ENCODE measurements around the gene ETV2.

DNA sequence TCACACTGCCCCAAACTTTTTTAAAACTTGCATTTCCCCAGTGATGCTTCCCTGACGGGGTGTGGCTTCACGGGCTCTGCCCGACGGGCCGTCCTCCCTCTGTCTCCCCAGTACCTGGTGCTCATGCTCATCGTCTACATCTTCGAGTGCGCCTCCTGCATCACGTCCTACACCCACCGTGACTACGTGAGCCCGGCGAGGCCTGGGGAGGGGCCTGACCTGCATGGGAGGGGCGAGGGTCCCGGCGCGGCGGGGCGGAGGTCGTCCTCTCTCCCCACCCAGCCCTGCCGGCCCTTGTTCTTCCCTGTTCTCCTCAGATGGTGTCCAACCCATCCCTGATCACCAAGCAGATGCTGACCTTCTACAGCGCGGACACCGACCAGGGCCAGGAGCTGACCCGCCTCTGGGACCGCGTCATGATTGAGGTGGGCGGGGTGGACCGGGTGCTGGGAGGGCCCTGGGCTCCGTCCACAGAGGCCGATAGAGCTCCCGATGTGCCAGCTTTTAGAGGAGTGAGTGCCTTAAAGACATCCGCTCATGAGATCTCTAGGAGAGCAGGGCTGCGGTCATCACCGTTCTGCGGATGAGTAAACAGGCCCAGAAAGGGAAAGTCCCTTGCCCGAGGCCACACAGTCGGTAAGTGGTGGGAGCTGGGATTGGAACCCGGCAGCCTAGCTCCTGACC, 31.7 kb downstream of the ETV2 start:
- no peak for TF ChIP-seq CTCF (IDR thresholded peaks at IDR 0.05; ENCODE audit: low read depth, low read length, missing input control)
- TF ChIP-seq, protein P1, sequence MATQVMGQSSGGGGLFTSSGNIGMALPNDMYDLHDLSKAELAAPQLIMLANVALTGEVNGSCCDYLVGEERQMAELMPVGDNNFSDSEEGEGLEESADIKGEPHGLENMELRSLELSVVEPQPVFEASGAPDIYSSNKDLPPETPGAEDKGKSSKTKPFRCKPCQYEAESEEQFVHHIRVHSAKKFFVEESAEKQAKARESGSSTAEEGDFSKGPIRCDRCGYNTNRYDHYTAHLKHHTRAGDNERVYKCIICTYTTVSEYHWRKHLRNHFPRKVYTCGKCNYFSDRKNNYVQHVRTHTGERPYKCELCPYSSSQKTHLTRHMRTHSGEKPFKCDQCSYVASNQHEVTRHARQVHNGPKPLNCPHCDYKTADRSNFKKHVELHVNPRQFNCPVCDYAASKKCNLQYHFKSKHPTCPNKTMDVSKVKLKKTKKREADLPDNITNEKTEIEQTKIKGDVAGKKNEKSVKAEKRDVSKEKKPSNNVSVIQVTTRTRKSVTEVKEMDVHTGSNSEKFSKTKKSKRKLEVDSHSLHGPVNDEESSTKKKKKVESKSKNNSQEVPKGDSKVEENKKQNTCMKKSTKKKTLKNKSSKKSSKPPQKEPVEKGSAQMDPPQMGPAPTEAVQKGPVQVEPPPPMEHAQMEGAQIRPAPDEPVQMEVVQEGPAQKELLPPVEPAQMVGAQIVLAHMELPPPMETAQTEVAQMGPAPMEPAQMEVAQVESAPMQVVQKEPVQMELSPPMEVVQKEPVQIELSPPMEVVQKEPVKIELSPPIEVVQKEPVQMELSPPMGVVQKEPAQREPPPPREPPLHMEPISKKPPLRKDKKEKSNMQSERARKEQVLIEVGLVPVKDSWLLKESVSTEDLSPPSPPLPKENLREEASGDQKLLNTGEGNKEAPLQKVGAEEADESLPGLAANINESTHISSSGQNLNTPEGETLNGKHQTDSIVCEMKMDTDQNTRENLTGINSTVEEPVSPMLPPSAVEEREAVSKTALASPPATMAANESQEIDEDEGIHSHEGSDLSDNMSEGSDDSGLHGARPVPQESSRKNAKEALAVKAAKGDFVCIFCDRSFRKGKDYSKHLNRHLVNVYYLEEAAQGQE (IDR thresholded peaks at IDR 0.05) = no peak
- no peak for TF ChIP-seq YY1 (IDR thresholded peaks at IDR 0.05)
- no peak for TF ChIP-seq TAF1 (conservative IDR thresholded peaks at IDR 0.05)
- TF ChIP-seq, protein P2, sequence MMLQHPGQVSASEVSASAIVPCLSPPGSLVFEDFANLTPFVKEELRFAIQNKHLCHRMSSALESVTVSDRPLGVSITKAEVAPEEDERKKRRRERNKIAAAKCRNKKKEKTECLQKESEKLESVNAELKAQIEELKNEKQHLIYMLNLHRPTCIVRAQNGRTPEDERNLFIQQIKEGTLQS (IDR thresholded peaks at IDR 0.05) = no peak
- TF ChIP-seq NR2F2 (IDR thresholded peaks at IDR 0.05) = no peak

Measured in liver (tissue), 3 donors.